Measurements from ENCODE around the gene FSTL3. TPM values are rescaled to one million over a fixed set of nuclear protein-coding genes. Genes with fewer than 3 reads are reported as not detected.

Gene FSTL3
- total RNA-seq, 4 donors from 2014 or later, result 4.4 to 43.3 (median 17.7) TPM

DNA sequence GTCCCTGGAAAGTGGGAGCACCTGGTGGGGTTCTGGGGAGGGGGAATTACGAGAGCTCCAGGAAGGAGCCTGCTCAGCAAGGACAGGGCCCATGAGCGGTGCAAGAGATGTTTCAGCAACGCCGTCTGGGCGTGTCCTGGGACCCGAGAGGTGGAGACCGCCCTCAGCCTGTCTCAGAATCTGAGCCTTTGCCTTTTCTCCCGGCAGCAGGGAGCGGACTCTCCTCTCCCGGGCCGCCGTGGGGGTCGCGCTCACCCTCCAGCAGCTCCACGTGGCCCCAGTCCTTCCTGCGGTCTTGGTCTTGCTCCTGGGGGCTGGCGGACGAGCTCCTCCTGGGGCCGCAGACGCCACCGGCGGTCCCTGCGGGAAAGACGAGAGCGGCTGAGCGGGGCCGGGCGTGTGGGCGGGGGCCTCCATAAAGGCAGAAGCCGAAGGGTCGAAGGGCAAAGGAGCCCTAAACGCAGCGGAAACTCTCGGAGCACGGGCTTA lies 43.6 kb upstream of the FSTL3 start:
- no peaks in the 10 kb centered on the region for H3K9me3 ChIP-seq
- H3K36me3 ChIP-seq, result peaks cover 0 to 44% (median 16%) of the 10 kb centered on the region in 3 donors
- TF ChIP-seq, protein P1, sequence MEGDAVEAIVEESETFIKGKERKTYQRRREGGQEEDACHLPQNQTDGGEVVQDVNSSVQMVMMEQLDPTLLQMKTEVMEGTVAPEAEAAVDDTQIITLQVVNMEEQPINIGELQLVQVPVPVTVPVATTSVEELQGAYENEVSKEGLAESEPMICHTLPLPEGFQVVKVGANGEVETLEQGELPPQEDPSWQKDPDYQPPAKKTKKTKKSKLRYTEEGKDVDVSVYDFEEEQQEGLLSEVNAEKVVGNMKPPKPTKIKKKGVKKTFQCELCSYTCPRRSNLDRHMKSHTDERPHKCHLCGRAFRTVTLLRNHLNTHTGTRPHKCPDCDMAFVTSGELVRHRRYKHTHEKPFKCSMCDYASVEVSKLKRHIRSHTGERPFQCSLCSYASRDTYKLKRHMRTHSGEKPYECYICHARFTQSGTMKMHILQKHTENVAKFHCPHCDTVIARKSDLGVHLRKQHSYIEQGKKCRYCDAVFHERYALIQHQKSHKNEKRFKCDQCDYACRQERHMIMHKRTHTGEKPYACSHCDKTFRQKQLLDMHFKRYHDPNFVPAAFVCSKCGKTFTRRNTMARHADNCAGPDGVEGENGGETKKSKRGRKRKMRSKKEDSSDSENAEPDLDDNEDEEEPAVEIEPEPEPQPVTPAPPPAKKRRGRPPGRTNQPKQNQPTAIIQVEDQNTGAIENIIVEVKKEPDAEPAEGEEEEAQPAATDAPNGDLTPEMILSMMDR (IDR thresholded peaks at IDR 0.05), result no peak
- TF ChIP-seq POLR2A (IDR thresholded peaks at IDR 0.05), result no peak
- intact Hi-C loops (cut with DNase I), result no loop called here
- H3K27me3 ChIP-seq, result no peaks in the 10 kb centered on the region
- peaks cover 19 to 31% (median 20%) of the 10 kb centered on the region in 3 donors for H3K4me1 ChIP-seq
- WGBS, 2 donors, result 1% methylated on average over 18 of the region's 35 CpGs; no CpG with 5 or more reads in 1 of the 2 donors
- DNase-seq, result no peak
- H3K27ac ChIP-seq, result peak overlapping the region; percentile 69 to 89 (median 76)
- peak overlapping the region; percentile 70 to 95 (median 86) for H3K4me3 ChIP-seq

GRCh38 chr19:633068-633785 lies 43.0 kb upstream of the FSTL3 start, which contains the start of gene POLRMT:
Gene POLRMT (minus strand): TSS chr19:633537. CDS start chr19:633512, 25 bp downstream.
- TF ChIP-seq, protein P1 (IDR thresholded peaks at IDR 0.05), result peak in 2 of 6 experiments; percentile 27 to 31
- TF ChIP-seq POLR2A (IDR thresholded peaks at IDR 0.05), result peak in 2 of 4 donors; percentile 39 to 42
- H3K4me1 ChIP-seq, result peaks cover 19 to 31% (median 20%) of the 10 kb centered on the region in 3 donors
- intact Hi-C loops (cut with DNase I), result no loop called here

DNA sequence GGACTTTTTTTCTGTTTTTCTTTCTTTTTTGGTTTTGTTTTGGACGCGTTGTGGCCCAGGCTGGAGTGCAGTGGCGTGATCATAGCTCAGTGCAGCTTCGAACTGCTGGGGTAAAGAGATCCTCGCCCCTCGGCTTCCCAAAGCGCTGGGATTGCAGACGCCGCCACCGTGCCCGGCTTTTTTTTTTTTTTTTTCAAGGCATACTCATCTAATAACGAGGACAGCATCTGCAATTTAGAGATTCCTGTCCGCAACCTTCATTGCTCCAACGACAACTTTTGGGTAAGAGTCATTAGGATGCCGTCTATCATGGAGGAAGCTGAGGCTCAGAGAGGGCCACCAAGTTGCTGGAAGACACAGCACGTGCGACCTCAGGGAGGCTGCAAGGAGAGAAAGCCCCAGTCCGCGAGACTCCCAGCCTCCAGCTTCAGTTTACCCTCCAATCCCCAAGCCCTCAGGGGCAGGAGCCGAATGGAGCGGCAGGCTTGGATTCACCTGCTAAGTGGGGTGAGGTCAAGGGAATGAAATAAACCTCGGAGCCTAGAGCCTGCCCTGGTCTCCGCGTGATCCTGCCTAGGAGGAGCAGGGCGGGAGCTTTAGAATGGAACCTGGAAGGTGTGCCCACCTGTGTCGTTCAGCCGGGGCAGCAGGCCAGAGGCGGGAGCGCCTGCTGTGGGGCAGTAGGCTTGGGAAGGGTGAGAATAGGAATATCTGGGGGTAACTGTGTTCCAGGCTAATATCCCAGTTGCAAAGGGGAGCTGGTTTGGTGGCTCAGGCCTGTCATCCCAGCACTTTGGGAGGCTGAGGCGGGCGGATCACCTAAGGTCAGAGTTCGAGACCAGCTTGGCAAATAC lies 42.2 kb upstream of the FSTL3 start:
- Histone ChIP-seq H3K36me3 (peaks cover 0 to 30% (median 5%) of the 10 kb centered on the region in 3 donors), H3K9me3 (no peaks in the 10 kb centered on the region), H3K27ac (peak overlapping the region in 3 of 4 donors; percentile 35 to 89 (median 78)), H3K4me3 (peak overlapping the region; percentile 70 to 95 (median 86)), H3K27me3 (no peaks in the 10 kb centered on the region), H3K4me1 (peaks cover 24 to 39% (median 25%) of the 10 kb centered on the region in 3 donors)
- intact Hi-C loops (cut with DNase I), result no loop called here
- DNase-seq, result no peak
- WGBS, 2 donors, result 24 to 32% methylated on average over 19 of the region's 32 CpGs
- TF ChIP-seq POLR2A (IDR thresholded peaks at IDR 0.05), result no peak
- TF ChIP-seq, protein P1 (IDR thresholded peaks at IDR 0.05), result no peak

More at GRCh38 chr19:633068-633785, 43.0 kb upstream of the FSTL3 start, which contains the start of gene POLRMT:
- Histone ChIP-seq H3K27me3 (no peaks in the 10 kb centered on the region), H3K4me3 (peak within 1 kb of the TSS; percentile 70 to 95 (median 86)), H3K36me3 (peaks cover 0 to 38% (median 12%) of the 10 kb centered on the region in 3 donors), H3K9me3 (no peaks in the 10 kb centered on the region), H3K27ac (peak within 1 kb of the TSS; percentile 74 to 89 (median 78))
- 0% methylated on average over 6 to 25 of the region's 67 CpGs for WGBS, 2 donors
- DNase-seq, result peak; percentile 89

DNA sequence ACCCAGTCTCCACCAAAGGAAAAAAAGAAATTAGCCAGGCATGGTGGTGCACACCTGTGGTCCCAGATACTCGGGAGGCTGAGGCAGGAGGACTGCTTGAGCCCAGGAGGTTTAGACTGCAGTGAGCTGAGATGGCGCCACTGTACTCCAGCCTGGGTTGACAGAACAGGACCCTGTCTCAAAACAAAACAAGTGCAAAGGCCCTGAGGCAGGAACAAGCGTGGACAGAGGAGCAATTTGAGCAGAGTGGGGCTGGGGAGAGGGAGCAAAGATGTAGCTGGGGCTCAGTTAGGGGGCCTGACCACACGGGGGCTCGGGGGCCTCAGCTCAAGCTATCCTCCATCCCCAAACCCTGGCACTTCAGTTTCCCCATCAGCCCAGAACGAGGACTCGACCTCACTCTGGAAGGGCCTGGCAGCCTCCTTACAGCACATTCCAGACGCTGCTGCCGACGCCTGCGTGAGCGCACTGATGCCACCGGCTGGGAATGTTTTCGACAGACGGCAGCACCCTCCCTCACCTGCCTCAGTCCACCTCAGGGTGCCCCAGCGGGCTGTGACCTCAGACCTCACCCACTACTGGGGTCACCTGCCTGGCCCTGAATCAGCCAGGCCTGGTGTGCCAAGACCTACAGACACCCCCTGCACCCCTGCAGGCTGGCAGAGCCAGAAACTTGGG lies 41.1 kb upstream of the FSTL3 start:
- H3K36me3 ChIP-seq, result peaks cover 0 to 19% (median 0%) of the 10 kb centered on the region in 3 donors
- H3K4me3 ChIP-seq, result no peak overlapping the region
- H3K4me1 ChIP-seq, result peaks cover 30 to 49% (median 32%) of the 10 kb centered on the region in 3 donors
- intact Hi-C loops (cut with DNase I), result no loop called here
- no peaks in the 10 kb centered on the region for H3K9me3 ChIP-seq
- H3K27me3 ChIP-seq, result no peaks in the 10 kb centered on the region
- H3K27ac ChIP-seq, result no peak overlapping the region
- no peak for DNase-seq
- WGBS, 2 donors, result 90% methylated on average over 12 of the region's 16 CpGs; no CpG with 5 or more reads in 1 of the 2 donors
- TF ChIP-seq, protein P1 (IDR thresholded peaks at IDR 0.05), result no peak
- TF ChIP-seq POLR2A (IDR thresholded peaks at IDR 0.05), result no peak
